NT2/D1 (cell line): Measurements from ENCODE around the gene TBX2.

Experiments used
- DNase-seq: peaks from one replicate; pipeline ENCODE4 v3.0.0-alpha.2; 2011; ENCODE audit warnings: low read depth, low spot score
- H3K27me3 ChIP-seq: 2 replicates; pipeline ENCODE4 v1.6.0; 2011; ENCODE audit warnings: mild to moderate bottlenecking; ENCODE audit not compliant: insufficient read length, insufficient read depth
- H3K36me3 ChIP-seq: 2 replicates; pipeline ENCODE4 v1.6.1; 2011; ENCODE audit warnings: mild to moderate bottlenecking, low read length, mixed read lengths; ENCODE audit not compliant: insufficient read depth, insufficient read length
- H3K4me1 ChIP-seq: 2 replicates; pipeline ENCODE4 v1.5.1; 2011; ENCODE audit not compliant: insufficient read depth, insufficient read length
- H3K4me3 ChIP-seq: 2 replicates; pipeline ENCODE4 v1.5.1; 2011; ENCODE audit warnings: low read depth; ENCODE audit not compliant: insufficient read length
- H3K9ac ChIP-seq: 2 replicates; pipeline ENCODE4 v1.6.0; 2011; ENCODE audit warnings: low read depth; ENCODE audit not compliant: insufficient read length
- H3K9me3 ChIP-seq: 2 replicates; pipeline ENCODE4 v1.5.1; 2011; ENCODE audit warnings: mild to moderate bottlenecking, low read length; ENCODE audit not compliant: insufficient read depth
- SUZ12 ChIP-seq: IDR thresholded peaks from 2 replicates; pipeline ENCODE4 v1.6.1; 2011; ENCODE audit not compliant: insufficient read length, insufficient read depth; ENCODE audit errors: extremely low read depth
- YY1 ChIP-seq: IDR thresholded peaks from 2 replicates; pipeline ENCODE4 v1.6.1; 2011; ENCODE audit not compliant: insufficient read length, insufficient read depth
- ZNF274 ChIP-seq: IDR thresholded peaks from 2 replicates; pipeline ENCODE4 v1.6.1; 2011; ENCODE audit warnings: mild to moderate bottlenecking, low read depth, low read length

TBX2 gene

GRCh38 chr17:61376931-61377838 is 22.5 kb upstream of the TBX2 start:
- no peak for DNase-seq
- peaks cover 3% of the 10 kb centered on the region for H3K4me1 ChIP-seq
- no peak for TF ChIP-seq YY1
- no peak for TF ChIP-seq SUZ12
- no peak for TF ChIP-seq ZNF274
- no peak overlapping the region for H3K9ac ChIP-seq
- no peaks in the 10 kb centered on the region for H3K36me3 ChIP-seq
- no peaks in the 10 kb centered on the region for H3K9me3 ChIP-seq
- no peak overlapping the region for H3K4me3 ChIP-seq
- no peaks in the 10 kb centered on the region for H3K27me3 ChIP-seq

- Histone ChIP-seq H3K4me1 (peaks cover 3% of the 10 kb centered on the region), H3K36me3 (no peaks in the 10 kb centered on the region), H3K4me3 (no peak overlapping the region), H3K9ac (no peak overlapping the region), H3K9me3 (no peaks in the 10 kb centered on the region), H3K27me3 (no peaks in the 10 kb centered on the region)
- DNase-seq, result no peak
- TF ChIP-seq ZNF274 (no peak), SUZ12 (no peak), YY1 (no peak)
Measured at GRCh38 chr17:61378658-61379456, 20.8 kb upstream of the TBX2 start.

- no peak overlapping the region for H3K9ac ChIP-seq
- H3K36me3 ChIP-seq, result no peaks in the 10 kb centered on the region
- no peaks in the 10 kb centered on the region for H3K9me3 ChIP-seq
- H3K27me3 ChIP-seq, result no peaks in the 10 kb centered on the region
- DNase-seq, result no peak
- TF ChIP-seq SUZ12 (no peak), YY1 (no peak), ZNF274 (no peak)
- peaks cover 5% of the 10 kb centered on the region for H3K4me1 ChIP-seq
- H3K4me3 ChIP-seq, result no peak overlapping the region
Measured at GRCh38 chr17:61379457-61380216, 20.0 kb upstream of the TBX2 start.

- H3K27me3 ChIP-seq, result no peaks in the 10 kb centered on the region
- TF ChIP-seq YY1 (no peak), SUZ12 (no peak), ZNF274 (no peak)
- H3K4me1 ChIP-seq, result peaks cover 9% of the 10 kb centered on the region
- no peak overlapping the region for H3K9ac ChIP-seq
- no peak for DNase-seq
- no peaks in the 10 kb centered on the region for H3K9me3 ChIP-seq
- no peak overlapping the region for H3K4me3 ChIP-seq
- H3K36me3 ChIP-seq, result no peaks in the 10 kb centered on the region
Measured at GRCh38 chr17:61380217-61380835, 19.3 kb upstream of the TBX2 start.

- Histone ChIP-seq H3K36me3 (no peaks in the 10 kb centered on the region), H3K9me3 (no peaks in the 10 kb centered on the region), H3K4me1 (peaks cover 9% of the 10 kb centered on the region), H3K4me3 (no peak overlapping the region), H3K9ac (no peak overlapping the region), H3K27me3 (no peaks in the 10 kb centered on the region)
- no peak for DNase-seq
- TF ChIP-seq ZNF274 (no peak), YY1 (no peak)
Measured at GRCh38 chr17:61380836-61381525, 18.7 kb upstream of the TBX2 start.

- Histone ChIP-seq H3K36me3 (no peaks in the 10 kb centered on the region), H3K4me3 (no peak overlapping the region), H3K27me3 (no peaks in the 10 kb centered on the region), H3K9ac (no peak overlapping the region), H3K4me1 (peaks cover 9% of the 10 kb centered on the region), H3K9me3 (no peaks in the 10 kb centered on the region)
- no peak for DNase-seq
- TF ChIP-seq ZNF274, result no peak
- TF ChIP-seq YY1, result no peak
- TF ChIP-seq SUZ12, result no peak
Measured at GRCh38 chr17:61381537-61381936, 18.1 kb upstream of the TBX2 start.
